GM08714 (cell line): ENCODE measurements around the gene TMEM121.
A peak's percentile ranks its signal among the peaks of the same experiment; 100 is the strongest.

Experiments
- H3K4me3 ChIP-seq: fragments of 200-500 bp; sonication (Bioruptor generic); 2 replicates; pipeline ENCODE4 v1.5.1; 2014; ENCODE audit warnings: mild to moderate bottlenecking, low read length, inconsistent platforms
- ZNF274 ChIP-seq: IDR thresholded peaks from 2 replicates; pipeline ENCODE4 v1.6.1; 2012; ENCODE audit warnings: mild to moderate bottlenecking, low read depth, low read length

Gene TMEM121

GRCh38 chr14:105484069-105484996, 42.0 kb upstream of the TMEM121 start:
- no peak overlapping the region for H3K4me3 ChIP-seq
- TF ChIP-seq ZNF274: no peak

GRCh38 chr14:105484997-105485393, 41.4 kb upstream of the TMEM121 start:
- TF ChIP-seq ZNF274: no peak
- H3K4me3 ChIP-seq: no peak overlapping the region

- H3K4me3 ChIP-seq: no peak overlapping the region
- TF ChIP-seq ZNF274: no peak
These were observed 40.6 kb upstream of the TMEM121 start for GRCh38 chr14:105485739-105486162.

- TF ChIP-seq ZNF274: no peak
- H3K4me3 ChIP-seq: peak within 1 kb of the TSS; percentile 53; the same call in 1 of the 2 replicates
These were observed 40.0 kb upstream of the TMEM121 start, which contains the start of gene CRIP1 for GRCh38 chr14:105486163-105486973. Gene CRIP1 (plus strand): TSS chr14:105486886. CDS start chr14:105487260, 374 bp downstream.

GRCh38 chr14:105486974-105487448, 39.4 kb upstream of the TMEM121 start:
- no peak for TF ChIP-seq ZNF274
- H3K4me3 ChIP-seq: peak overlapping the region; percentile 53; the same call in 1 of the 2 replicates

- no peak for TF ChIP-seq ZNF274
- H3K4me3 ChIP-seq: peak overlapping the region; percentile 53; the same call in 1 of the 2 replicates
These were observed 38.9 kb upstream of the TMEM121 start for GRCh38 chr14:105487449-105487985.

- no peak for TF ChIP-seq ZNF274
- H3K4me3 ChIP-seq: peak overlapping the region; percentile 53; the same call in 1 of the 2 replicates
These were observed 38.2 kb upstream of the TMEM121 start for GRCh38 chr14:105487986-105488777.

GRCh38 chr14:105488781-105489541, 37.4 kb upstream of the TMEM121 start:
- TF ChIP-seq ZNF274: no peak
- H3K4me3 ChIP-seq: no peak overlapping the region; the same call in 1 of the 2 replicates

GRCh38 chr14:105489542-105490266, 36.7 kb upstream of the TMEM121 start:
- no peak for TF ChIP-seq ZNF274

GRCh38 chr14:105490267-105490571, 36.2 kb upstream of the TMEM121 start:
- peak overlapping the region; percentile 76; the same call in 1 of the 2 replicates for H3K4me3 ChIP-seq
- TF ChIP-seq ZNF274: no peak

More at GRCh38 chr14:105489542-105490266, 36.7 kb upstream of the TMEM121 start:
- peak overlapping the region; percentile 76; the same call in 1 of the 2 replicates for H3K4me3 ChIP-seq

GRCh38 chr14:105490572-105491365, 35.6 kb upstream of the TMEM121 start, which contains the start of gene TEDC1:
Gene TEDC1 (plus strand): TSS chr14:105491246. CDS start chr14:105491376, 130 bp downstream.
- TF ChIP-seq ZNF274: no peak
- peak within 1 kb of the TSS; percentile 92 for H3K4me3 ChIP-seq

- H3K4me3 ChIP-seq: peak overlapping the region; percentile 92
- no peak for TF ChIP-seq ZNF274
These were observed 34.9 kb upstream of the TMEM121 start for GRCh38 chr14:105491366-105491973.
